ENCODE results near the gene SCFD2.
"Not testable (repeated sequence)": the region's sequence is repeated elsewhere in the genome, so short reads cannot be mapped to it uniquely, and the experiment has no call there.

SCFD2 gene

GRCh38 chr4:53346920-53347852 is 18.7 kb downstream of the SCFD2 start:
- no peak for DNase-seq (ENCODE audit: extremely low read depth in 1 of 2, low read depth in 1 of 2)

- DNase-seq (ENCODE audit: extremely low read depth in 1 of 2, low read depth in 1 of 2) = not testable (repeated sequence)
These were observed 19.5 kb downstream of the SCFD2 start for GRCh38 chr4:53346392-53346791.

GRCh38 chr4:53340145-53340544 is 25.7 kb downstream of the SCFD2 start:
- not testable (repeated sequence) for DNase-seq (ENCODE audit: extremely low read depth in 1 of 2, low read depth in 1 of 2)

DNA sequence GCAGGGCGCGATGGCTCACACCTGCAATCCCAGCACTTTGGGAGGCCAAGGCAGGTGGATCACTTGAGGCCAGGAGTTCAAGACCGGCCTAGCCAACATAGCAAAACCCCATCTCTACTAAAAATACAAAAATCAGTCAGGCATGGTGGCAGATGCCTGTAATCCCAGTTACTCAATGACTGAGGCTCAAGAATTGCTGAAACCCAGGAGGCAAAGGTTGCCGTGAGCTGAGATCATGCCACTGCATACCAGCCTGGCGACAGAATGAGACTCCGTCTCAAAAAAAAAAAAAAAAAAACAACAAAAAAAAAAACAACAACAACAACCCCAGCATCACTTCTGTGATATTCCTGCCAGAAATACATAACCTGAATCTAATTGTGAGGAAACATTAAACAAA is 30.9 kb downstream of the SCFD2 start:
- DNase-seq (ENCODE audit: extremely low read depth in 1 of 2, low read depth in 1 of 2) = not testable (repeated sequence)

- no peak for DNase-seq (ENCODE audit: extremely low read depth in 1 of 2, low read depth in 1 of 2)
These were observed 39.3 kb downstream of the SCFD2 start for GRCh38 chr4:53326535-53326934.

DNA sequence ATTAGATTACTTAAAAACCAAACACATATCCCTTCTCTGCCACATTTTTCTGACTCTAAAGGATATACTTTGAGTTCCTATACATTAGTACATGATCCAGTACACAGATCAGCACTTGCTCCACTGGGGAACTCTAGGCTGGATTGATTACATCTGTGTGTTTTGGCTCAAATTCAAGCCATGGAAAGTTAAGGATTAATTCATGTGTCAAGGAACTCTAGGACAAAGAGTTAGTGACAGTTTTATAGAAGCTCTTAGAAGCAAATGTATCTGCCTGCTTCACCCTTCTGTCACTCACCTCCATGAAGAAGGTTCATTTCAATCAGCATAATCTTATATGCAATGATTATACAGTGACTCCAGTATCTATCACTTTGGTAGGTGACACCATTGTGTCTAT is 43.2 kb downstream of the SCFD2 start:
- DNase-seq (ENCODE audit: extremely low read depth in 1 of 2, low read depth in 1 of 2) = no peak

- no peak for DNase-seq (ENCODE audit: extremely low read depth in 1 of 2, low read depth in 1 of 2)
These were observed 43.9 kb downstream of the SCFD2 start for GRCh38 chr4:53321984-53322289.

- no peak for DNase-seq (ENCODE audit: extremely low read depth in 1 of 2, low read depth in 1 of 2)
These were observed 44.5 kb downstream of the SCFD2 start for GRCh38 chr4:53321151-53321983.

- DNase-seq (ENCODE audit: extremely low read depth in 1 of 2, low read depth in 1 of 2) = no peak
These were observed 50.6 kb downstream of the SCFD2 start for GRCh38 chr4:53315300-53315699.

DNA sequence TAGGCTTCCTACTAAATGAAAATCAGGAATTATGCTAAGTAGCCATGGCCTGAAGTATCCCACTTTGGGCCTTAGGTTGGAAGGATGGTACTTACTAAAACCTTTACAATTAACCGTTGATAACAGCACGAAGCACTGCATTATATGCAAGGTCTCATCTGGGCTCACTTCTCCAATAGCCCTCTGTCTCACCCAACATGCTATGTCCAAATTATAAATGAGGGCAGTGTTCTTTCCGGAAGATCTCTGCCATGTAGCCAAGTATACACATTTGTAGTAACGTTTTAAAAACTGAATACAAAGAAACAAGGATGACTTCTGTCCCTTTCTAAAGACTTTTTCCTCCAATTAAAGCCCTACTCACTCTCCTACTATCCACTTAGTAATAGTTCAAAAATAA is 51.6 kb downstream of the SCFD2 start:
- no peak for DNase-seq (ENCODE audit: extremely low read depth in 1 of 2, low read depth in 1 of 2)

- DNase-seq (ENCODE audit: extremely low read depth in 1 of 2, low read depth in 1 of 2) = no peak
These were observed 52.4 kb downstream of the SCFD2 start for GRCh38 chr4:53313510-53313909.

DNA sequence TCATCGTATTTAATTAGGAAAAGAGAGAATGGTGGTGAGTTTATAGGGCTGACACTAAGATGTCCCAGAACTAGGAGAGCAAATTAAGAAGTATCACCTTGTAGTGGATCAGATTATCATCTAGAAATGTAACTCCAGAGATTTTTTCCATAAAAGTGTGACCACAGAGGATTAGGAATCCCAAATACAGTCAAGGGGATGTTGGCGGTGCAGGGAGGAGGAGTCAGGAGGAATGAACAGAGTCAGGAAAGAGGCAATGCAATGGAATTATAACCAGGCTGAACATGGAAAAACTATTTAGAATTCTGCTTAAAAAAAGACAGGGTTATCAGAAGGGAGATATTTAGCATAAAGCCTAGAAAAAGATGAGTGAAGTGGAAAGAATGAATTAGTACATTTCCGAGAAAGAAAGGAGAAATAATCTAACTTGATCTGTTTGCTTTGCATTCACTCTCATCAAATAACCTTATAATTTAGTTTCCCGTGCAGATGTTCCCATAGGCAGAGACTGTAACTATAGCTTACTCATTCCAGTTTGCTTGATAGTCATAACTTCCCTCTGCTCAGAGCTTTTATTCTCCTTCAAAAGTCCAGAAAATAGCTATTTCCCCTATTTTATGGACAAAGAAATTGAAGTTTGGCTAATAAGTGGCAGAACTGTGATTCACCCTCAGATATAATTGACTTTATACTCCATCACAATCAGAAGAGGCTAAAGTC is 56.4 kb downstream of the SCFD2 start:
- no peak for DNase-seq (ENCODE audit: extremely low read depth in 1 of 2, low read depth in 1 of 2)

DNA sequence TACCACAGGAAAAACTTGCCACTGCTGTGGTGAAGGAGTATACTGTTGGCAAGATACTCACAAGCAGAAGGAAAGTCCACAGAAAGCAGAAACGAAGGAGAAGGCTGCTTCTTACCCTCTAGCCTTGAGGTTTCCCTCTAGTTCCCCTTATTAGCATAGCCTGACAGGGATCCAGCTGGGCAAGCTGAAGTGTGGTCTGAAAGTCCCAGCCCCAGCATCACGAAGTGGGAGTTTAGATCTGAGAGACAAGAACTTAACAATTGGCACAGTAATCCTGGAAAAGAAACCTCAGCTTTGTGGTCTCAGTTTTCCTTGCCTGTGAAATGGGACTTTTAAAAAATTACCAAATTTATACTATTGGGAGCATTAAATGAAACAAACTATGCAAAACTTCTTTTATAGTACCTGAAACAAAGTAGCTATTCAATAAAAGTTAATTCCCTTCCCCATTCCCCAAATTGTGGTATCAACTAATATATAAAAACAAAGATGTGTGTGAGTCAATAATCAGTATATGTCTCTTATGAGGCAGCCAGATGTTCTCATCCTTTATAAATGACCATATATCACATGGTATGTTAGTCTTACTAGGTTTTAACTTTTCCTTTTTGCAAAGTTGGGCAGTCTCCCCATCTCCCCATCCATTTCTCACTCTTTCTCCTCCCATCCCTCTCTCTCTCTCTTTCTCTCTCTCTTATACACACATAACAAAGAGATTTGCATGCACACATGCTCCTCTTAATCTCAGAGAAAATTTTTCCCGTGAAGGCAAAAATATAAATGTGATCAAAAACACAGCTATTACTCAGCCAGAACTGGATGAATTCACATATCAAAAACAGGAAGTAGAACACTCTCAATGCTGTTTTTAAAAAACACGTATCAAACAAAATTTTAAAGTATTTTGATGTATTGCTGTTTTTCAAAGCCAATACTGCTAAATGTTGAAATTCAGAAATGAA is 57.8 kb downstream of the SCFD2 start:
- no peak for DNase-seq (ENCODE audit: extremely low read depth in 1 of 2, low read depth in 1 of 2)

GRCh38 chr4:53307210-53307609 is 58.7 kb downstream of the SCFD2 start:
- no peak for DNase-seq (ENCODE audit: extremely low read depth in 1 of 2, low read depth in 1 of 2)

GRCh38 chr4:53306729-53307128 is 59.1 kb downstream of the SCFD2 start:
- DNase-seq (ENCODE audit: extremely low read depth in 1 of 2, low read depth in 1 of 2) = no peak

DNA sequence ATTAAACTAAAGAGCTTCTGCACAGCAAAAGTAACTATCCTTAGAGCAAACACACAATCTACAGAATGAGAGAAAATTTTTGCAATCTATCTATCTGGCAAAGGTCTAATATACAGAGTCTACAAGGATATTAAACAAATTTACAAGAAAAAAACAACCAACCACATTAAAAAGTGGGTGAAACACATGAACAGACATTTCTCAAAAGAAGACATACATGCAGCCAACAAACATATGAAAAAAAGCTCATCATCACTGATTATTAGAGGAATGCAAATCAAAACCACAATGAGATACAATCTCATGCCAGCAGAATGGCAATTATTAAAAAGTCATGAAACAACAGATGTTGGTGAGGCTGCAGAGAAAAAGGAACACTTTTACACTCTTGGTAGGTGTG is 73.7 kb downstream of the SCFD2 start:
- DNase-seq (ENCODE audit: extremely low read depth in 1 of 2, low read depth in 1 of 2) = not testable (repeated sequence)

DNA sequence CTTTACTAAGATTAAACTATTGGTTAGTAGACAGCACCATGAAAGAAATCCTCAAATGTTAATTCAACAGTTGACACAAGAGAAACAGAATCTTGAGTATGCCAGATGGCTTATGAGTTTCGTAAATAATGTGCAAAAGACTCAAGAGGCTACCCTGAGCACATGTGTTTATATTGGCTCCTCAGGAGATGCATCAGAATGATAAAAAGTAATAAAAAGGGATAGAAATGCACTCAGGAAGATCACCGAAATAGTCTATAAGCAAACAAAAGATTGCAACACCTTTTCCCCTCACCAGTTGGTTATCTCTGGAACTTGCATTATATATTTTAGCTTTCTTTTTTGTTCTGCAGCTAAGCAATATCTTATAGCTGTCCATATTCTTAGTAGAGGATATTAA is 84.4 kb downstream of the SCFD2 start:
- no peak for DNase-seq (ENCODE audit: extremely low read depth in 1 of 2, low read depth in 1 of 2)

DNA sequence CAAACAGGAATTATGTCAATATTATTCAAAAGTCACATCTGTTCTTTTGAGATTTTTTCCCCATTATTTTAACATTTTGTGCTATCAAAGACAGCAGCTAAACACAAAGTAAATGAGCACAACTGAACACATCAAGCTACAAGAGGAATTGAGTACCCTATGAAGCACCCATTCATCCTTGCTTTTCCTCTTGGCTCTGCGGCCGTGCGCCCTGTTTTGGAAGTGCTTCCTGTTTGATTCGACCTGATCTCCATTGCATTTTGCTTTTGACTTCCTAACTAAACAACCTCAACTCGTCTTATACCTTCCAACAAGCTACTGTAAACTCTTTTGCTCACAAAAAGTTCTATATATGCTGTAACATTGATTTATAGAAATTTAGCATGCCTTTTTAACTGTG is 85.0 kb downstream of the SCFD2 start:
- DNase-seq (ENCODE audit: extremely low read depth in 1 of 2, low read depth in 1 of 2) = no peak

DNA sequence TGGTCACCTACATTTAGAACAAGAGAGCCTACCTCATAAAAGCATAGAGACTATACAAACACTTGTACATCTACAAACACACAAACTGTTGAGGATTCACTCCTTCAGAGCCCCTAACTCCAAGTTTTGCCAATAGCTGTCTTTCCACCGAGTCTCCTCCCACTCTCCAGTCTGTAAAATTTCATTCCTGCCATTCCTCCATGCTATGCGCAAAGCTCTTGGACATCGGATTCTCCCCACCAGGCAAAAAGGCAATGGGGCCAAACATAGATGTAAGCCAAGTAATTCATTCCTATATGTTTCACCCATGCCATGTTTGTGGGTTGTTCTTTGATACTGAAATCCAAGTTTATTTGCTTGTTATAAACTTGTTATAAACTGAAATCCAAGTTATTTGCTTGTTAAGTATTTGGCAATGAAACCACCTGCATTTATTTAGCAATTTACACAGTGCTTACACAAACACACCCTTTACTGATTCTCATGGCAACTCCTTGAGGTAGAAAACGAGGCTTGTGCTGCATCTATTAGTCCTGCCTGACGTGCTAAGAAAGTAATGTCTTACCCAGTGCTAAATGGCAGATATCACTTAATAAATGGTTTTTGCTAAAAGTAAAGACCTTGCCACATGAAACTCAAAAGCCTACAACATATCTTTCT is 91.1 kb downstream of the SCFD2 start:
- DNase-seq (ENCODE audit: extremely low read depth in 1 of 2, low read depth in 1 of 2) = no peak

DNA sequence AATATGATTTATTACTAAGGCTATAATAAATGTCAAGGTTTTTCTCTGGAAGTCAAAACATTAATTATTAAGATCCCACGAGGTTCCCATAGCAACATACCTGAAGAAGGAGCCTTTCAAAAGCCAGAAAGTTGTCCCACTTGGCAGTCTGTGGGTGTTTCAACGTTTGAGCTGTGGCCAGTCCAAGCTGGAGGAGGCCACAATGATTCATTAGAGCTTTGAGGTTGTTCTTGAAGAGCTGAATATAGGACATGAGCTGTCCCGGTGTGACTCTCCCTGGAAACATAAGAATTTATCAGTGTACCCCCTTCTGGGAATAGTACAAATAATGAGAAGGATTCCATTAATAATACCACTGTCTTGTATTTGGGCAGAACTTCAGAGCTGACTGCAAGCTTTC is 92.1 kb downstream of the SCFD2 start:
- no peak for DNase-seq (ENCODE audit: extremely low read depth in 1 of 2, low read depth in 1 of 2)
